Subcutaneous abdominal adipose tissue (tissue), 5 donors: ENCODE measurements around the gene LIPC.

Experiments used
- H3K27ac ChIP-seq: one replicate; pipeline ENCODE4 v1.7.0; 2013; ENCODE audit warnings: low read depth, mild to moderate bottlenecking, inconsistent platforms, low read length, moderate library complexity
- H3K27me3 ChIP-seq, 5 donors: one replicate each; pipeline ENCODE4 v1.7.0; 2013; ENCODE audit warnings: low read length in 5 of 5, inconsistent platforms in 1 of 5; ENCODE audit not compliant: control insufficient read depth in 5 of 5, insufficient read depth in 4 of 5
- H3K36me3 ChIP-seq, 5 donors: one replicate each; pipeline ENCODE4 v1.7.0; 2013; ENCODE audit warnings: low read length in 5 of 5; ENCODE audit not compliant: control insufficient read depth in 5 of 5, insufficient read depth in 5 of 5
- H3K4me1 ChIP-seq, 5 donors: one replicate each; pipeline ENCODE4 v1.7.0; 2013; ENCODE audit warnings: low read length in 5 of 5, mild to moderate bottlenecking in 3 of 5, moderate library complexity in 1 of 5; ENCODE audit not compliant: control insufficient read depth in 5 of 5, insufficient read depth in 5 of 5
- H3K4me3 ChIP-seq, 5 donors: one replicate each; pipeline ENCODE4 v1.7.0; 2013; ENCODE audit warnings: low read length in 5 of 5, low read depth in 1 of 5
- H3K9ac ChIP-seq, 5 donors: one replicate each; pipeline ENCODE4 v1.7.0; 2013; ENCODE audit warnings: low read length in 5 of 5, mild to moderate bottlenecking in 4 of 5, moderate library complexity in 3 of 5
- H3K9me3 ChIP-seq, 5 donors: one replicate each; pipeline ENCODE4 v1.7.0; 2013; ENCODE audit warnings: low read length in 5 of 5; ENCODE audit not compliant: control insufficient read depth in 5 of 5
- donor health status: healthy.
- donor health status: healthy.
- donor health status: healthy.
- donor health status: healthy.
- donor health status: healthy.

Gene LIPC

DNA sequence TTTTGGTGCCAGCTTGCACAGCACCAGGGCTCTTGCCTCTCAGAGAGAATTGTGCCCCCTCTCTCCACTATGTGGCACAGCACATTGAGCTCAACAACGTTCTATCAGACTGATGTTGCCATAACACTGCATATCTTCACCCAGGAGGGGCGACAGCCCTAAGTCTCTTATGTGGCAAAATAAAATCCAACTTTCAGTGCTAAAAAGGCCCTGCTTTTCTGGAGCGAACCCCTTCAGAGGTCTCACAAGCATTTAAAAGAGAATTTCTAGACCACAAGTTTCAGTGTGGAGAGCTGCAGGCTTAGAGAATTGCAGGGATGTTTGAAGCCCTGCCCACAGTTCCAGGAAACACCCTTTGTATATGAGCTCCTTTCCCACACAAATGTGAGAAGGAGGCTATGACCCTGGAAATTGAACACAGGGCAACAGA, 85.5 kb downstream of the LIPC start:
- Histone ChIP-seq H3K27me3 (peaks cover 0 to 5% (median 0%) of the 10 kb centered on the region in 5 donors), H3K9ac (no peak overlapping the region), H3K27ac (no peak overlapping the region)

DNA sequence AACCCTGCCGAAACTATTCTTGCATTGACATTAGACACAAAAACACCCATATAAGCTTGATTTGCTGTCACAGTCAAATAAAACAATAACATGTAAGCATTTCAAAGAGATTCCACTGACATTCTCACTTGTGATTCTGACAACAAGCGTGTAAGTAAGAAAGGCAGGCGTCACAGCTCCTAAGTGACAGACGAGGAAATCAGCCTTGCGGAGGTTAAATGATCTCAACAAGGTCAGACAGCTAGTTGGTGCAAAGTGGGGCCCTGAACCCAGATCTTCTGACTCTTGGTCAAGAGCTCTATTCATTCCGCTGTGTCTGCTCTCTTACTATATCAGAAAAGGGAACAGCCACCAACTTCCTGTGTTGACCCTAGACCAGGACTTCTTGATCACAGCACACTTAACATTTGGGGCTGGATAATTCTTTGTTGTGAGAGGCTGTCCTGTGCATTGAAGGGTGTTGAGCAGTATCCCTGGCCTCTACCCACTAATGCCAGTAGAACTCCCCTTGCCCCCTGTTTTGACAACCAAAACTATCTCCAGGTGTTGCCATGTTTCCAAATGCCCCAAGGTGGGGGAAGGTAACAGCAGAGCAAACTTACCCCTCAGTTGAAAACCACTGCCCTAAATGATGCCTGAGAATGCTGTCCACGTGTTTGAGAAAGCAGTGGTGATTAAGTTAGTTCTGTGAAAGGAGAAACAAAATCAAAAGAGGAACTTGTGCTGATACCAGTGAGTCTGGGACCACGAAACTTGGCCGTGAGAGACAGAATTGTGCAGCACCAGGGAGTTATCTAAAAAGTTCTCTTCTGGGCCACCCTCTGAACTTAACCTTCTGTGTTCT, 86.1 kb downstream of the LIPC start:
- Histone ChIP-seq H3K36me3 (no peaks in the 10 kb centered on the region), H3K9me3 (peaks cover 0 to 7% (median 0%) of the 10 kb centered on the region in 5 donors), H3K27ac (no peak overlapping the region), H3K4me3 (no peak overlapping the region), H3K27me3 (peaks cover 0 to 5% (median 0%) of the 10 kb centered on the region in 5 donors), H3K9ac (no peak overlapping the region), H3K4me1 (peaks cover 6 to 35% (median 15%) of the 10 kb centered on the region in 5 donors)

More for the DNA sequence above, 85.5 kb downstream of the LIPC start:
- no peak overlapping the region for H3K4me3 ChIP-seq
- no peaks in the 10 kb centered on the region for H3K36me3 ChIP-seq
- peaks cover 3 to 28% (median 10%) of the 10 kb centered on the region in 5 donors for H3K4me1 ChIP-seq
- H3K9me3 ChIP-seq, result peaks cover 0 to 7% (median 0%) of the 10 kb centered on the region in 5 donors

DNA sequence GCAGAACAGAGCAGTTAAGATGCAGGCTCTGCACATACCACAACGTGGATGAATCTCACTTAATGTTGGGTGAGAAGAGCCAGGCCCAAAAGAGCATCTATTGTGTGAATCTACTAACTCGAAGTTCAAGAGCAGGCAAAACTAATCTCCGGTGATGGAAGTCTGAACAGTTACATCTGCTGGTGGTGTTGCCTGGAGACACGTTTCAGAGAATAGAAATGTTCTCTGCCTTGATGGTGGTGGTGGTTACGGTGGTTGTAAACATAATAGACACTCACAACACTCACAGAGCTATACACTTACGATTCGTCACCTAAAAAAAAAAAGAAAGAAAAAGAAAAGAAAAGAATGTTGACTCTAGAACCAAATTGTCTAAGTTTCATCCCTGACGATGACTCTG, 86.8 kb downstream of the LIPC start:
- H3K27me3 ChIP-seq, result peaks cover 0 to 5% (median 0%) of the 10 kb centered on the region in 5 donors
- peaks cover 0 to 7% (median 0%) of the 10 kb centered on the region in 5 donors for H3K9me3 ChIP-seq
- H3K36me3 ChIP-seq, result no peaks in the 10 kb centered on the region
- no peak overlapping the region for H3K4me3 ChIP-seq
- no peak overlapping the region for H3K9ac ChIP-seq
- peaks cover 6 to 39% (median 16%) of the 10 kb centered on the region in 5 donors for H3K4me1 ChIP-seq
- H3K27ac ChIP-seq, result no peak overlapping the region

DNA sequence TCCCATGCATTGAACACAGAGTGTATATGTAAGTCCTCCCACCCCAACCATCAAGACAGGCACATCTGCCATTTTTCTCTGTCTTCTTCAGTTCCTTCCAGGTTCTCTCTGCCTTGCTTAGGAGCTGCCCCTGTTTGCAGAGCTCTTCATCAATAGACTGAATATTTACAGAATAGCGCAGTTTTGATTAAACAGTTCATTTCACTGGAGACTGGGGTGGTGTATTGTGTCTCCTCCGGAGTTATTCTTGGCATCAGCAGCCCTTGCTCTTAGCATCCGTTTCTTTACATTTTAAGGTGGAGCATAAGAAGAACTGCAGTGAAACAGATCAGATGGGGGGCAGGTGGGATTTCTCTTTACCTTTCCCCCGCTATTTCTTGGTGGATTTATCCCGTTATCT, 87.7 kb downstream of the LIPC start:
- no peaks in the 10 kb centered on the region for H3K36me3 ChIP-seq
- H3K9me3 ChIP-seq, result peaks cover 0 to 6% (median 0%) of the 10 kb centered on the region in 5 donors
- H3K27me3 ChIP-seq, result peaks cover 0 to 5% (median 0%) of the 10 kb centered on the region in 5 donors
- H3K4me1 ChIP-seq, result peaks cover 6 to 39% (median 16%) of the 10 kb centered on the region in 5 donors
- H3K9ac ChIP-seq, result no peak overlapping the region
- no peak overlapping the region for H3K4me3 ChIP-seq
- no peak overlapping the region for H3K27ac ChIP-seq

DNA sequence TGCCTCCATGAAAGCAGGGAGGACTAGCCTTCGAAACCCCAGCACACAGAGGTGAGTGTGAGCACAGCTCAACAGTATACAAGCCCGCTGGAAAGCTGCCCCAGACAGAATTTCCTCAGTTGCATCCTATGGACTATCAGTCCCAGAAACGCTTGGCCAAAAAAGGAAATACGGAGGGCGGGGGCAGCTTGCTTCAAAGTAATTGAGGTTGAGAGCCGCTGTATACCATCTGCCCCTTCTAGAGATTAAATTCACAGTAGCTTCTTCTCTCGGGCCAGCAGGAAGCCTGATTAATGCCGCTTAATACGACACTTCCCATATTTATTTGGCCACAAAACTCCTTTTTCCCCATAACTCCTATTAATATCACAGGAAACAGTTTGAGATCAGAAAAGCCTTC, 88.7 kb downstream of the LIPC start:
- H3K27ac ChIP-seq, result no peak overlapping the region
- H3K4me3 ChIP-seq, result peak overlapping the region in 2 of 5 donors; percentile 4 to 6
- no peaks in the 10 kb centered on the region for H3K9me3 ChIP-seq
- peak overlapping the region in 1 of 5 donors; percentile 16 for H3K9ac ChIP-seq
- peaks cover 0 to 5% (median 0%) of the 10 kb centered on the region in 5 donors for H3K27me3 ChIP-seq
- H3K4me1 ChIP-seq, result peaks cover 6 to 39% (median 16%) of the 10 kb centered on the region in 5 donors
- H3K36me3 ChIP-seq, result no peaks in the 10 kb centered on the region

DNA sequence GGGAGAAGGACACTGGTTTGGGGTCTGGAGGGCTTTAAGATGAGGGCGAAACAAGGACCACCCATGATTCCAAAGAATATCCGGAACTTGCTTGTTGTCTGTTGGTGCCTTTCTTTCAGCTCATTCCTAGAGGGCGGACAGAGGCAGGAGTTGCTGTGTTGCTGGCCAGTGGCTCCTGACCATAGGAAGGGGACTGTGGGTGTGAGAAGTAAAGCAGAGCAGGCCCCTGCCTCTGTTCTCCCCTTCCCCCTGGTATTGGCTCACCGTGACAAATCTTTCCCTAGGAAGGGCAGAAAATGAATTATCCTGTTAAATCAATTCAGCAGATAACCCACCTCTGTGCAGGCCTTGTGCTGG, 89.1 kb downstream of the LIPC start:
- peaks cover 0 to 5% (median 0%) of the 10 kb centered on the region in 5 donors for H3K27me3 ChIP-seq
- H3K4me3 ChIP-seq, result no peak overlapping the region
- H3K27ac ChIP-seq, result no peak overlapping the region
- H3K9ac ChIP-seq, result no peak overlapping the region
- H3K9me3 ChIP-seq, result no peaks in the 10 kb centered on the region
- peaks cover 8 to 40% (median 17%) of the 10 kb centered on the region in 5 donors for H3K4me1 ChIP-seq
- no peaks in the 10 kb centered on the region for H3K36me3 ChIP-seq

DNA sequence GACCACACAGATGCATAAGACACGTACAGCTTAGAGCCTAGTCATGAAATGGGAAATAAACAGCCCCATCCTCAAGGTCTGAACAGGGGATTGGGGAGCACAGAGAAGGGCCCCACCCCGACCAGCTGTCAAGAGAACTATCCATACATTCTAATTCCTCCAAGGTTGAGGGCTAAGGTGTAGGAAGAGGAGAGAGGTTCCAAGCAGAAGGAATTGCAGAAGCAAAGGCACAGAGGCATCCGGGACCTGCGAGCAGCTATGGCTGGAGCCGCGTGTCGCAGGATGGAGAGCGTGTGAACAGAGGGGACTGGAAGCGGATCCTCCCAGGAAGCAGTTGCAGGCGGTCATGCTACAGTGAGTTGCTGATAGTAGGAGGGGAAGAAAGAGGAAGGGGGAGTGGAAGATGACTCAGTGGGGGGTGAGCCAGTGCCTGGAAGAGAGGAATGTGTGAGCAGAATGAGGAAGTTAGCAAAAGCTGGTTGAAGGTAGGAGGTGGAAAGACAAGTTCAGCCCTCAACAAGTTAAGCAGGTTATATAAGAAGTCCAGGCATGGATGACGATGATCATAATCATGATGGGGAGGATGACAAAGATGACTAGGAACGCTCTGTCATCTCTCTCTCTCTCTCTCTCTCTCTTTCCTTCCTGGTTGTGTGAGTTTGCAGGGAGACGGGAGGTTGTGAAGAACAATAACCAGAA, 89.7 kb downstream of the LIPC start:
- Histone ChIP-seq H3K4me3 (no peak overlapping the region), H3K9me3 (no peaks in the 10 kb centered on the region), H3K27me3 (peaks cover 0 to 5% (median 0%) of the 10 kb centered on the region in 5 donors), H3K36me3 (no peaks in the 10 kb centered on the region), H3K27ac (no peak overlapping the region), H3K4me1 (peaks cover 8 to 45% (median 23%) of the 10 kb centered on the region in 5 donors), H3K9ac (peak overlapping the region in 1 of 5 donors; percentile 30)

DNA sequence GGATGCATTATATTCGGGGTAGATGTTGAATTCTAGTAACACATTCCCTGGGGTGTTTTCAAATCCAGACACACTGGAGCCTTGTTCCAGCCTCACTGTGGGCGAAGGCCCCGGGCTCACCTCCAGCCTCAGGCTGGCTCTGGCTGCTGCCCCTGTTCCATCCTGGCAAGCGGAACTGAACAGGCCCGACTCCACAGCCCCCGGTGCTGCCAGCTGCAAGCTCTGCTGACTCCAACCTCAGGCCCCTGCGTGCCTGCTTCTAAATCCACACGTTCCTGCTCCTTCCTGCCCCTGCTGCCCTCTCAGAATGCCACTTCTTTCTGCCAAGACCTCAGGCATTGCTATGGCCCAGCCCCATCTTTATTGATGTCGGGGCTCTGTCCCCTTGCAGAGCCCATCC, 90.6 kb downstream of the LIPC start:
- H3K4me1 ChIP-seq, result peaks cover 8 to 55% (median 31%) of the 10 kb centered on the region in 5 donors
- H3K36me3 ChIP-seq, result no peaks in the 10 kb centered on the region
- H3K27ac ChIP-seq, result no peak overlapping the region
- H3K27me3 ChIP-seq, result peaks cover 0 to 5% (median 0%) of the 10 kb centered on the region in 5 donors
- no peaks in the 10 kb centered on the region for H3K9me3 ChIP-seq
- H3K9ac ChIP-seq, result no peak overlapping the region
- no peak overlapping the region for H3K4me3 ChIP-seq

DNA sequence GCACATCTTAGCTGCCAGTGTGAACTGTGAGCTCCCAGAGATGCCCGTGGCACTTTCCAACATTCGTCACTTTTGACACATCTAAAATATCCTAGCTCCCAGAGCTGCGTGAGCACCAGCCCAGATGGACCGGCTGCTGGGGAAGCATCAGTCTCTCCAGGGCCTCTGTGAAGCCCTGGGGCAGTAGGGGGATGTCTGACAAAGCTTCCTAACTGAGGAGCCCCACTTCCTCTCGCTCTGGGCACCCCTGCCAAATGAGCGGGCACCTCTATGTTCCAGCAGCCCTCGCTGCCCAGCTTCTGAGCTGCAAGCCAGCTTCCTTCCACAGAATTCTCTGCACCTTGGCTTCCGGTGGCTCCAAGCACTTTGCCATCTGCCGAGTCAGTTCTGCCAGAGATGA, 91.1 kb downstream of the LIPC start:
- no peaks in the 10 kb centered on the region for H3K9me3 ChIP-seq
- H3K9ac ChIP-seq, result no peak overlapping the region
- peaks cover 8 to 59% (median 36%) of the 10 kb centered on the region in 5 donors for H3K4me1 ChIP-seq
- H3K27ac ChIP-seq, result no peak overlapping the region
- no peaks in the 10 kb centered on the region for H3K36me3 ChIP-seq
- peaks cover 0 to 5% (median 0%) of the 10 kb centered on the region in 5 donors for H3K27me3 ChIP-seq
- no peak overlapping the region for H3K4me3 ChIP-seq

DNA sequence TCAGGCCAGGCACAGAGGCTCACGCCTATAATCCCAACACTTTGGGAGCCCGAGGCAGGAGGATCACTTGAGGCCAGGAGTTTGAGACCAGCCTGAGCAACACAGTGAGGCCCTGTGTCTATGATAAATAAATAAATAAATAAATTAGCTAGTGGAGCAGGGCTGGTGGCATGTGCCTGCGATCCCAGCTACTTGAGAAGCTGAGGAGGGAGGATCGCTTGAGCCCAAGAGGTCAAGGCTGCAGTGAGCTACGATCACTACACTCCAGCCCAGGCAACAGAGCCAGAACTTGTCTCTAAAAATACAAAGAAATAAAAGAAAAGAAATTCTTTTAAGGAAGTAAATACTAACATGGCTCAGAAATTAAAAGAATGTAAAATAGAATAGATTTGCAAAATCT, 91.8 kb downstream of the LIPC start:
- Histone ChIP-seq H3K4me1 (peaks cover 8 to 62% (median 43%) of the 10 kb centered on the region in 5 donors), H3K9ac (no peak overlapping the region), H3K27ac (no peak overlapping the region), H3K9me3 (no peaks in the 10 kb centered on the region), H3K4me3 (no peak overlapping the region), H3K36me3 (no peaks in the 10 kb centered on the region), H3K27me3 (peaks cover 0 to 5% (median 0%) of the 10 kb centered on the region in 5 donors)
